GM12865 (cell line): ENCODE measurements around the gene LGR4.

ENCODE experiments used
- DNase-seq: peaks from one replicate; pipeline ENCODE4 v3.0.0; 2010; ENCODE audit warnings: low read depth
- H3K4me3 ChIP-seq: 2 replicates; pipeline ENCODE4 v1.5.1; 2011; ENCODE audit warnings: mild to moderate bottlenecking, low read depth, low read length, control low read depth
- CTCF ChIP-seq: IDR thresholded peaks from 2 replicates; pipeline ENCODE4 v1.5.1; 2011; ENCODE audit warnings: low read length, control low read depth, low read depth, inconsistent platforms; ENCODE audit not compliant: insufficient read depth; ENCODE audit errors: missing control alignments

The LGR4 gene

GRCh38 chr11:27406498-27407354 is 65.9 kb downstream of the LGR4 start:
- no peak overlapping the region for H3K4me3 ChIP-seq
- DNase-seq = no peak
- no peak for TF ChIP-seq CTCF

GRCh38 chr11:27405134-27405533 is 67.5 kb downstream of the LGR4 start:
- no peak overlapping the region for H3K4me3 ChIP-seq
- no peak for TF ChIP-seq CTCF
- DNase-seq = no peak

- DNase-seq = no peak
- no peak for TF ChIP-seq CTCF
Measured at GRCh38 chr11:27404427-27404826, 68.2 kb downstream of the LGR4 start.

GRCh38 chr11:27403195-27403594 is 69.4 kb downstream of the LGR4 start:
- no peak for DNase-seq
- no peak for TF ChIP-seq CTCF
- H3K4me3 ChIP-seq = no peak overlapping the region

More at GRCh38 chr11:27404427-27404826, 68.2 kb downstream of the LGR4 start:
- H3K4me3 ChIP-seq = no peak overlapping the region

GRCh38 chr11:27402450-27402849 is 70.1 kb downstream of the LGR4 start:
- no peak for TF ChIP-seq CTCF
- DNase-seq = no peak

GRCh38 chr11:27401833-27402316 is 70.7 kb downstream of the LGR4 start:
- no peak overlapping the region for H3K4me3 ChIP-seq
- no peak for TF ChIP-seq CTCF
- no peak for DNase-seq

More at GRCh38 chr11:27402450-27402849, 70.1 kb downstream of the LGR4 start:
- no peak overlapping the region for H3K4me3 ChIP-seq
